ENCODE measurements around the gene SPOCK3. TPM values are rescaled to one million over a fixed set of nuclear protein-coding genes. Genes with fewer than 3 reads are reported as not detected.

SPOCK3 gene
- total and polyA plus RNA-seq, 10 of the 15 experiments (the other 5 are each of a cell fraction or from before 2014, with no cell fraction given) = 0.06 to 0.39 (median 0.09) TPM; not detected in 5

DNA sequence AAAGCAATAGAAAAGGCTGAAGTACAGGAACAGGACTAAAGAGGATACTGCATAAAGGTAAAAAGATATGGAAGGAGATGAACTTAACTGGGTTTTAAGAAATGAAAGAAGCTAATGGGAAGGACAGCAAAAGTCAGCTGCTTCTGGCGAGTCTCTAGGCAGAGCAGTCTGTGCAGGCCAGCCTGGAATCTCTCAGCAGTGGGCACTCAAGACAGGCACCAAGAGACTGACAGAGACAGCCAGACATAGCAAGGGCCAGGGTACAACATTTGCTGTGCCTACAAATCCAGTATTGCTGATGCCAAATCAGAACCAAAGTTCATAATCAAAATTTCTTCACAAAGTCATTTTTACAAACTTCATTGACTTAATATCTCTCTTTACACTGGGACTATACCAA, 62.4 kb downstream of the SPOCK3 start:
- ChIA-PET POLR2A (no interaction called here), RAD21 (ENCODE audit: unreplicated experiment) (no interaction called here), CTCF (interaction anchor here (0.7 kb wide), 1 partner anchor 41 kb away, joined by 4 read pairs; no protein-coding TSS in a partner anchor), SMC1A (ENCODE audit: uncharacterized antibody, unreplicated experiment) (no interaction called here)
- H3K4me2 ChIP-seq (ENCODE audit: control insufficient read depth, insufficient read depth) = no peak overlapping the region
- DNase-seq (ENCODE audit: low read depth, low spot score) (no peak), ATAC-seq (no peak), FAIRE-seq (no peak)
- no peaks in the 10 kb centered on the region for H4K20me1 ChIP-seq (ENCODE audit: control insufficient read depth, insufficient read depth)
- H3K9me3 ChIP-seq (replicated peaks; ENCODE audit: control insufficient read depth, insufficient read depth, low read length) = no peaks in the 10 kb centered on the region
- TF ChIP-seq TARDBP (IDR thresholded peaks at IDR 0.05; ENCODE audit: borderline replicate concordance) = no peak
- no peak for TF ChIP-seq NR2C2 (IDR thresholded peaks at IDR 0.05; ENCODE audit: borderline replicate concordance, control insufficient read depth, insufficient read length, low read depth)
- TF ChIP-seq EP300 (IDR thresholded peaks at IDR 0.05; ENCODE audit: borderline replicate concordance in 1 of 2, control insufficient read depth in 1 of 2, low read depth in 2 of 2, low read length in 2 of 2) = no peak
- no peak for TF ChIP-seq POLR2AphosphoS2 (IDR thresholded peaks at IDR 0.05; ENCODE audit: low read depth, low read length)
- no peak for TF ChIP-seq BRCA1 (IDR thresholded peaks at IDR 0.05; ENCODE audit: low read depth, low read length)
- TF ChIP-seq ZNF622 (IDR thresholded peaks at IDR 0.05) = no peak
- no peak for TF ChIP-seq ZNF384 (IDR thresholded peaks at IDR 0.05; ENCODE audit: borderline replicate concordance, low read depth, low read length)
- TF ChIP-seq BCL11A (IDR thresholded peaks at IDR 0.05; ENCODE audit: low read depth, low read length) = no peak
- no peak for TF ChIP-seq RELA (IDR thresholded peaks at IDR 0.05; ENCODE audit: borderline replicate concordance, partially characterized antibody)
- no peak for TF ChIP-seq PAX5 (IDR thresholded peaks at IDR 0.05; ENCODE audit: borderline replicate concordance, low read depth, low read length)
- TF ChIP-seq STAT1 (conservative IDR thresholded peaks at IDR 0.05) = no peak
- TF ChIP-seq HCFC1 (IDR thresholded peaks at IDR 0.05; ENCODE audit: low read length) = no peak
- no peak for TF ChIP-seq FOXK2 (IDR thresholded peaks at IDR 0.05)
- TF ChIP-seq RAD51 (IDR thresholded peaks at IDR 0.05) = no peak
- no peak for TF ChIP-seq NFYB (IDR thresholded peaks at IDR 0.05; ENCODE audit: insufficient read depth, low read depth, low read length)
- TF ChIP-seq IKZF2 (IDR thresholded peaks at IDR 0.05) = no peak
- no peak for TF ChIP-seq LARP7 (IDR thresholded peaks at IDR 0.05)
- intact Hi-C loops (cut with micrococcal nuclease; ENCODE audit: unreplicated experiment) (no loop called here), in situ Hi-C loops (cut with MboI) (no loop called here)
- H3K9ac ChIP-seq (ENCODE audit: control insufficient read depth, insufficient read depth, low read length) = no peak overlapping the region
- no TSS peak for BruUV-seq (replicated peaks)
- no peak overlapping the region for H3K4me3 ChIP-seq
- H3K79me2 ChIP-seq (ENCODE audit: control insufficient read depth, insufficient read depth, low read length) = no peaks in the 10 kb centered on the region
- no peaks in the 10 kb centered on the region for H3K4me1 ChIP-seq (ENCODE audit: control insufficient read depth, insufficient read depth, low read length)
- no peak overlapping the region for H2AFZ ChIP-seq (ENCODE audit: control insufficient read depth, low read depth, low read length)
- H3K27ac ChIP-seq (ENCODE audit: control insufficient read depth, insufficient read depth) = no peak overlapping the region
- 0% methylated on average over 1 of the region's 1 CpG for WGBS (ENCODE audit: insufficient coverage, insufficient replicate concordance, low lambda C conversion rate, missing lambda C conversion rate)
- H3K36me3 ChIP-seq (ENCODE audit: control insufficient read depth in 2 of 2, insufficient read depth in 2 of 2, low read length in 1 of 2) = no peaks in the 10 kb centered on the region
- no peaks in the 10 kb centered on the region for H3K27me3 ChIP-seq (replicated peaks in 1 of 2; ENCODE audit: control insufficient read depth in 2 of 2, insufficient read depth in 2 of 2, low read length in 1 of 2)

All from GM12878 (cell line).